HL-60 (cell line): ENCODE measurements around the gene FAHD1.
"Not testable (repeated sequence)": the region's sequence is repeated elsewhere in the genome, so short reads cannot be mapped to it uniquely, and the experiment has no call there.

Experiments used
- DNase-seq, 2 experiments: peaks; one replicate each; pipeline ENCODE4 v3.0.0-alpha.2; 2010 to 2020; ENCODE audit warnings: low read depth in 1 of 2, low spot score in 1 of 2
- H3K27ac ChIP-seq: fragments of 250-450 bp; sonication (Bioruptor Pico); replicated peaks from 2 replicates; pipeline ENCODE4 v1.5.1; 2020; ENCODE audit warnings: mild to moderate bottlenecking, moderate library complexity
- H3K27me3 ChIP-seq: fragments of 250-450 bp; sonication (Bioruptor Pico); 2 replicates; pipeline ENCODE4 v1.5.1; 2021; ENCODE audit warnings: mild to moderate bottlenecking, moderate library complexity; ENCODE audit not compliant: insufficient read depth, poor library complexity, severe bottlenecking
- H3K4me3 ChIP-seq: replicated peaks from 2 replicates; pipeline ENCODE4 v1.5.1; 2011; ENCODE audit warnings: mild to moderate bottlenecking, control low read depth, low read length; ENCODE audit not compliant: insufficient read depth
- GABPA ChIP-seq: IDR thresholded peaks from 2 replicates; pipeline ENCODE4 v1.6.1; 2012; ENCODE audit warnings: low read depth
- POLR2AphosphoS5 ChIP-seq: IDR thresholded peaks from 2 replicates; pipeline ENCODE4 v1.6.1; 2012; ENCODE audit warnings: low read depth
- SPI1 ChIP-seq: IDR thresholded peaks from 2 replicates; pipeline ENCODE4 v1.6.1; 2012; ENCODE audit warnings: low read depth, mild to moderate bottlenecking, borderline replicate concordance
- TF ChIP-seq, protein P1 (sequence below): IDR thresholded peaks from 2 replicates; pipeline ENCODE4 v1.6.1; 2012; ENCODE audit warnings: low read depth; ENCODE audit not compliant: insufficient replicate concordance
- TF ChIP-seq, protein P2 (sequence below): IDR thresholded peaks from one replicate; pipeline ENCODE4 v1.5.1; 2011; ENCODE audit warnings: low read length, control low read depth, inconsistent platforms; ENCODE audit not compliant: insufficient read depth

FAHD1 gene

GRCh38 chr16:1863681-1864460 is 36.9 kb downstream of the FAHD1 start:
- no peak for DNase-seq
- Histone ChIP-seq H3K27ac (no peak overlapping the region), H3K27me3 (peaks cover 22% of the 10 kb centered on the region), H3K4me3 (no peak overlapping the region)
- TF ChIP-seq GABPA: no peak
- TF ChIP-seq, protein P1, sequence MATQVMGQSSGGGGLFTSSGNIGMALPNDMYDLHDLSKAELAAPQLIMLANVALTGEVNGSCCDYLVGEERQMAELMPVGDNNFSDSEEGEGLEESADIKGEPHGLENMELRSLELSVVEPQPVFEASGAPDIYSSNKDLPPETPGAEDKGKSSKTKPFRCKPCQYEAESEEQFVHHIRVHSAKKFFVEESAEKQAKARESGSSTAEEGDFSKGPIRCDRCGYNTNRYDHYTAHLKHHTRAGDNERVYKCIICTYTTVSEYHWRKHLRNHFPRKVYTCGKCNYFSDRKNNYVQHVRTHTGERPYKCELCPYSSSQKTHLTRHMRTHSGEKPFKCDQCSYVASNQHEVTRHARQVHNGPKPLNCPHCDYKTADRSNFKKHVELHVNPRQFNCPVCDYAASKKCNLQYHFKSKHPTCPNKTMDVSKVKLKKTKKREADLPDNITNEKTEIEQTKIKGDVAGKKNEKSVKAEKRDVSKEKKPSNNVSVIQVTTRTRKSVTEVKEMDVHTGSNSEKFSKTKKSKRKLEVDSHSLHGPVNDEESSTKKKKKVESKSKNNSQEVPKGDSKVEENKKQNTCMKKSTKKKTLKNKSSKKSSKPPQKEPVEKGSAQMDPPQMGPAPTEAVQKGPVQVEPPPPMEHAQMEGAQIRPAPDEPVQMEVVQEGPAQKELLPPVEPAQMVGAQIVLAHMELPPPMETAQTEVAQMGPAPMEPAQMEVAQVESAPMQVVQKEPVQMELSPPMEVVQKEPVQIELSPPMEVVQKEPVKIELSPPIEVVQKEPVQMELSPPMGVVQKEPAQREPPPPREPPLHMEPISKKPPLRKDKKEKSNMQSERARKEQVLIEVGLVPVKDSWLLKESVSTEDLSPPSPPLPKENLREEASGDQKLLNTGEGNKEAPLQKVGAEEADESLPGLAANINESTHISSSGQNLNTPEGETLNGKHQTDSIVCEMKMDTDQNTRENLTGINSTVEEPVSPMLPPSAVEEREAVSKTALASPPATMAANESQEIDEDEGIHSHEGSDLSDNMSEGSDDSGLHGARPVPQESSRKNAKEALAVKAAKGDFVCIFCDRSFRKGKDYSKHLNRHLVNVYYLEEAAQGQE: no peak

- TF ChIP-seq, protein P2, sequence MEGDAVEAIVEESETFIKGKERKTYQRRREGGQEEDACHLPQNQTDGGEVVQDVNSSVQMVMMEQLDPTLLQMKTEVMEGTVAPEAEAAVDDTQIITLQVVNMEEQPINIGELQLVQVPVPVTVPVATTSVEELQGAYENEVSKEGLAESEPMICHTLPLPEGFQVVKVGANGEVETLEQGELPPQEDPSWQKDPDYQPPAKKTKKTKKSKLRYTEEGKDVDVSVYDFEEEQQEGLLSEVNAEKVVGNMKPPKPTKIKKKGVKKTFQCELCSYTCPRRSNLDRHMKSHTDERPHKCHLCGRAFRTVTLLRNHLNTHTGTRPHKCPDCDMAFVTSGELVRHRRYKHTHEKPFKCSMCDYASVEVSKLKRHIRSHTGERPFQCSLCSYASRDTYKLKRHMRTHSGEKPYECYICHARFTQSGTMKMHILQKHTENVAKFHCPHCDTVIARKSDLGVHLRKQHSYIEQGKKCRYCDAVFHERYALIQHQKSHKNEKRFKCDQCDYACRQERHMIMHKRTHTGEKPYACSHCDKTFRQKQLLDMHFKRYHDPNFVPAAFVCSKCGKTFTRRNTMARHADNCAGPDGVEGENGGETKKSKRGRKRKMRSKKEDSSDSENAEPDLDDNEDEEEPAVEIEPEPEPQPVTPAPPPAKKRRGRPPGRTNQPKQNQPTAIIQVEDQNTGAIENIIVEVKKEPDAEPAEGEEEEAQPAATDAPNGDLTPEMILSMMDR: no peak
- Histone ChIP-seq H3K4me3 (no peak overlapping the region), H3K27ac (no peak overlapping the region), H3K27me3 (peaks cover 4% of the 10 kb centered on the region)
- no peak for DNase-seq
These were observed 39.1 kb downstream of the FAHD1 start for GRCh38 chr16:1865902-1866690.

DNA sequence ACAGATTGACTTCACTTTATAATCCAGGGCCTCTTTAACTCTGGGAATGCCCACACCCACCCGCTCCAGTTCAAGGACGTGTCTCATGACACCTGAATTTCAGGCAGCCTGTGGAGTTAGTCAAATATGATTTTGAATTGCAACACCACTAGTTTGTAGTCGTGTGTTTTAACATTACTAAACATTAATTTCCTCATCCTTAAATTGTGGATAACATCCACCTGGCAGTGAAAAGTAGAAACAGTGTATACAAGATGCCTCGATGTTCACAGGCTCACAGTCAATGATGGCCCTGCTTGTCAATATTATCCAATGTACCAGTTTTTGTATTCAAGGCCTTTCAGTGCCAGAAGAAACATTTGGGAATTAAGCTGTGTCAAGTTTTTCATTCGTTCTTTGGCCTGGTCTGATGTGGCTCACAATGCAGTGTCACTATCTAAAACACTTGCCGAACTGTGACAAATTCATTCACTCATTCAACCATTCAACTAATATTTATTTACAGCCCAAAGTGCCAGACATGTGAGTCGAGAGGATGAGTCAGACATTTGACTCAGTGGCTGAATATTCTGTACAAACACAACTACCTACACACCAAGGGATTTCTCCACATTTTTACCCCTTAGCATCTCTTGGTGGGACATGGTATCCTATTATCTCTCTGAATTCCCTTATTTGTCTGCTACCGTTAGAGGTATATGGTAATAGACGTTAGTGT is 43.5 kb downstream of the FAHD1 start:
- Histone ChIP-seq H3K27me3 (peaks cover 4% of the 10 kb centered on the region), H3K4me3 (no peak overlapping the region), H3K27ac (no peak overlapping the region)
- no peak for DNase-seq
- TF ChIP-seq GABPA (no peak), POLR2AphosphoS5 (no peak)
- TF ChIP-seq, protein P2: no peak

DNA sequence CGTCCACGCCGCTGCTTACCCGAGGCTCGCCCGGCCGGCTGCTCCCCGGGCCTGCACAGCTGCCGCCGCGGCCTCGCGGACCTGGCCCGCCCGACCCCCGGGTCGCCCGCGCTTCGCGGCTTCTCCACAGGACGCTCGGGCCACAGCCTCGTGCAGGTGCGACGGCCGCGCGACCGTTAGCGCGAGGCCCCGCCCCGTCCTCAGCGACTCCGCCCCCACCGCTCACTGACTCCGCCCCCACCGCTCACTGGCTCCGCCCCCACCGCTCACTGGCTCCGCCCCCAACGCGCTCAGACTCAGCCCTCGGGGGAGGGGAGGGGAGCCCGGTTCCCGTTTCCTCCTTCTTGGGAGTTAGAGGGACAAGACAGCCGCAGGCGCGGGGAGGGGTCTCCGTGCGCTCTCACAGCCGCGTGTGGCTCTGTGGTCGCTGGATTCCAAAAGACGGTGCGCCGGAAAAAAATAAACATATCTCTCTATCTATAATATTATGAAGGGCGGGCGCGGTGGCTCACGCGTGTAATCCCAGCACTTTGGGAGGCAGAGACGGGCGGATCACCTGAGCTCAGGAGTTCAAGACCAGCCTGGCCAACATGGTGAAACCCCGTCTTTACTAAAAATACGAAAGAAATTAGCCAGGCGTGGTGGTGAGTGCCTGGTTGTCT is 45.1 kb downstream of the FAHD1 start, which contains the start of gene MEIOB:
Gene MEIOB (minus strand): TSS at position 191 of the 662 bp plus-strand sequence. CDS start 3,989 bp downstream, outside the sequence.
- Histone ChIP-seq H3K27me3 (peaks cover 4% of the 10 kb centered on the region), H3K4me3 (peak within 1 kb of the TSS; percentile 26), H3K27ac (no peak within 1 kb of the TSS)
- TF ChIP-seq SPI1 (peak; percentile 15; the same call in 1 of the 2 replicates), POLR2AphosphoS5 (no peak)
- peak in 1 of 2 experiments; percentile 45 for DNase-seq

GRCh38 chr16:1874854-1875253 is 47.8 kb downstream of the FAHD1 start:
- no peak overlapping the region for H3K27ac ChIP-seq
- no peak for DNase-seq
- H3K27me3 ChIP-seq: peaks cover 4% of the 10 kb centered on the region
- TF ChIP-seq SPI1: no peak
- TF ChIP-seq GABPA: no peak
- no peak for TF ChIP-seq POLR2AphosphoS5
- TF ChIP-seq, protein P1: no peak
- TF ChIP-seq, protein P2: no peak
- H3K4me3 ChIP-seq: no peak overlapping the region

- not testable (repeated sequence) for H3K27ac ChIP-seq, H3K27me3 ChIP-seq, H3K4me3 ChIP-seq, DNase-seq
These were observed 49.1 kb downstream of the FAHD1 start for GRCh38 chr16:1876066-1876465.
